Stomach (tissue), 9 donors: ENCODE measurements around the gene NEU2. TPM values are rescaled to one million over a fixed set of nuclear protein-coding genes. Genes with fewer than 3 reads are reported as not detected.
A peak's percentile ranks its signal among the peaks of the same experiment; 100 is the strongest.

Source experiments
- DNase-seq, 2 donors: peaks; one replicate each; pipeline versions ENCODE4 v3.0.0 to v3.0.0-alpha.2; 2013 to 2019
- H3K27ac ChIP-seq, 5 donors: fragments of 200-600 bp in 4 of 5; sonication (generic) in 4 of 5; one replicate each; pipeline ENCODE4 v1.5.1; 2013 to 2019; ENCODE audit warnings: mild to moderate bottlenecking in 1 of 5, moderate library complexity in 1 of 5
- H3K27me3 ChIP-seq, 3 donors: fragments of 200-600 bp; sonication (generic); one replicate each; pipeline ENCODE4 v1.5.1; 2017 to 2019; ENCODE audit warnings: mixed run types in 1 of 3
- H3K36me3 ChIP-seq, 4 donors: fragments of 200-600 bp; sonication (generic); 1 replicate in 3 of 4; 2 replicates in 1 of 4; pipeline ENCODE4 v1.5.1; 2016 to 2019
- H3K4me1 ChIP-seq, 4 donors: fragments of 200-600 bp; sonication (generic); one replicate each; pipeline ENCODE4 v1.5.1; 2016 to 2019
- H3K4me3 ChIP-seq, 4 donors: fragments of 200-600 bp; sonication (generic) in 3 of 4; one replicate each; pipeline ENCODE4 v1.5.1; 2016 to 2019; ENCODE audit warnings: mild to moderate bottlenecking in 1 of 4
- H3K9me3 ChIP-seq, 4 donors: fragments of 200-600 bp; sonication (generic); one replicate each; pipeline ENCODE4 v1.5.1; 2016 to 2019
- EP300 ChIP-seq: sonication (generic); formaldehyde crosslinking; IDR thresholded peaks from one replicate; pipeline ENCODE4 v1.6.1; 2017; ENCODE audit warnings: antibody characterized with exemption
- POLR2A ChIP-seq, 4 donors: fragments of 450-650 bp; IDR thresholded peaks; one replicate each; pipeline ENCODE4 v1.6.1; 2016; ENCODE audit warnings: antibody characterized with exemption in 4 of 4, control low read depth in 2 of 4, mild to moderate bottlenecking in 1 of 4, moderate library complexity in 1 of 4
- POLR2AphosphoS5 ChIP-seq, 3 donors: sonication (generic); formaldehyde crosslinking; IDR thresholded peaks; one replicate each; pipeline ENCODE4 v1.6.1; 2016; ENCODE audit warnings: antibody characterized with exemption in 3 of 3
- WGBS, 5 donors: extraction: QIAGEN DNeasy Blood & Tissue Kit in 3 of 5; methylation state at CpG; one replicate each; pipeline versions ENCODE4 v1.1.5 to v1.1.7; 2013 to 2018; 5-methylcytosine and 5-hydroxymethylcytosine counted together
- intact Hi-C: fragments of 100-400 bp; cut with DNase I; formaldehyde crosslinking; loops from one replicate; pipeline ENCODE4 v1.15.1; 2023; ENCODE audit warnings: low total_unique reads
- polyA plus RNA-seq, 3 donors: library from polyadenylated mRNA; stranded (reverse); fragments of 200-250 nt; gene quantifications; one replicate each; pipeline ENCODE4 v1.2.3, GENCODE V29; 2013
- total RNA-seq, 5 donors: library from RNA; depleted of rRNA; stranded (reverse); fragments of >200 nt; gene quantifications; one replicate each; pipeline versions ENCODE4 v1.1.0 to v1.2.3, GENCODE V29; 2014 to 2016
- TF ChIP-seq, protein P1 (sequence below), 7 experiments: fragments of 450-650 bp in 4 of 7; fragments of 200-600 bp in 3 of 7; sonication (generic) in 3 of 7; IDR thresholded peaks; one replicate each; pipeline ENCODE4 v1.5.1; 2016 to 2019; ENCODE audit warnings: antibody characterized with exemption in 7 of 7, control low read depth in 2 of 7, mild to moderate bottlenecking in 1 of 7
- donor health status: healthy with polysubstance abuse.
- donor health status: Bipolar disorder and iron deficiency.
- donor health status: healthy.

NEU2 gene
- total and polyA plus RNA-seq, 8 donors: not detected

DNA sequence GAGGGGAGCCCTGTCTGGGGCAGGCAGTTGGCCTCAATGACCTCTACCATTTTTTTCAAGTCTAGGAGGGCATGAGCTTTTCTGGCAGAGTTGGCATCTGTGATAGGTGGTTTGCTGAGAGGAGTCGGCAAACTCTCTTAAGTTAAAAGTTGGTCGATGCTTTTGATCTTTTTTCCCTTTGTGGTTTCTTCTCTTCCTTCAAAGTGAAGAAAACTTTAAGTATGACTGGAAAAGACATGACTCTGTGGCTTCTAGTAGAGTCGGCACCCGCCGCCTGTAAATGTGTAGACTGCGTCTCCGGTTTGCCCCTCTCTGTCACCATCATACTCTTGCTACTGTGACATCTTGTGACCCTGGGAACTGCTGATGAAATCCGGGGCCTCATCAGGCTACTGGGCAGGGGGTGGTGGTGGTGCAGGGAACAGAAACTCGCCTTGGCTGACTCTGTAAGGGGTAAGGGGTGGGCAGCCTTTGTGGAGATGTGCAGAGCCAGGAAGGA, 48.8 kb downstream of the NEU2 start:
- no peak for TF ChIP-seq EP300
- TF ChIP-seq, protein P1, sequence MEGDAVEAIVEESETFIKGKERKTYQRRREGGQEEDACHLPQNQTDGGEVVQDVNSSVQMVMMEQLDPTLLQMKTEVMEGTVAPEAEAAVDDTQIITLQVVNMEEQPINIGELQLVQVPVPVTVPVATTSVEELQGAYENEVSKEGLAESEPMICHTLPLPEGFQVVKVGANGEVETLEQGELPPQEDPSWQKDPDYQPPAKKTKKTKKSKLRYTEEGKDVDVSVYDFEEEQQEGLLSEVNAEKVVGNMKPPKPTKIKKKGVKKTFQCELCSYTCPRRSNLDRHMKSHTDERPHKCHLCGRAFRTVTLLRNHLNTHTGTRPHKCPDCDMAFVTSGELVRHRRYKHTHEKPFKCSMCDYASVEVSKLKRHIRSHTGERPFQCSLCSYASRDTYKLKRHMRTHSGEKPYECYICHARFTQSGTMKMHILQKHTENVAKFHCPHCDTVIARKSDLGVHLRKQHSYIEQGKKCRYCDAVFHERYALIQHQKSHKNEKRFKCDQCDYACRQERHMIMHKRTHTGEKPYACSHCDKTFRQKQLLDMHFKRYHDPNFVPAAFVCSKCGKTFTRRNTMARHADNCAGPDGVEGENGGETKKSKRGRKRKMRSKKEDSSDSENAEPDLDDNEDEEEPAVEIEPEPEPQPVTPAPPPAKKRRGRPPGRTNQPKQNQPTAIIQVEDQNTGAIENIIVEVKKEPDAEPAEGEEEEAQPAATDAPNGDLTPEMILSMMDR (IDR thresholded peaks at IDR 0.05): no peak
- no peak for TF ChIP-seq POLR2A (IDR thresholded peaks at IDR 0.05)
- TF ChIP-seq POLR2AphosphoS5 (IDR thresholded peaks at IDR 0.05): no peak
- Histone ChIP-seq H3K4me3 (no peak overlapping the region), H3K27me3 (no peaks in the 10 kb centered on the region), H3K36me3 (no peaks in the 10 kb centered on the region), H3K27ac (peak overlapping the region in 3 of 5 donors; percentile 74 to 84 (median 83)), H3K9me3 (no peaks in the 10 kb centered on the region), H3K4me1 (peaks cover 0 to 84% (median 7%) of the 10 kb centered on the region in 4 donors)
- 68 to 86% (median 77%) methylated on average over 9 of the region's 9 CpGs for WGBS, 5 donors
- intact Hi-C loops: no loop called here
- no peak for DNase-seq

DNA sequence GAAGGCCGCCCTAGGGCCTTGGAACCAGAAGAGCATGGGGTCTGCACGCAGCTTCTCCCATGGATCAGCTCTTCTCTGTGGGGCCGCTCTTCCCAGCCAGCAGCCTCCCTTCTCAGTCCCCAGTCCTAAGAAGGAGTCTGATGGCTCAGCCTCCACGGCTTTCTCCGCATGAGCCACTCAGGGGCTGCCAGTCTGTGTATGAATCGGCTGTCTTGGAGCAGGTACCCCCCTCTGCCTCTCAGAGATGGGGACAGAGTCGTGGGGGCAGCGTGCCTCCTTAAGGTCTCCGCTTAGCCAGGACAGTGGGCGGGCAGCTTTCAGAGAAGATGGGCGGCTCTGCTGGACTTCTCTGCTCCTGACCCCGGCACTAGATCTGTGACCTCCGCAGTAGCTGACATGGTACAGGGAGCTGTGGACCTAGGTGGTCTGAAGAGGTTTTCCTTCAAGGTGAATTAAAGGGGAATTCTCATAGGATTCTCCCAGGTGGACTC, 49.3 kb downstream of the NEU2 start:
- Histone ChIP-seq H3K36me3 (no peaks in the 10 kb centered on the region), H3K4me3 (no peak overlapping the region), H3K4me1 (peaks cover 0 to 84% (median 6%) of the 10 kb centered on the region in 4 donors), H3K27ac (peak overlapping the region in 4 of 5 donors; percentile 74 to 84 (median 80)), H3K27me3 (no peaks in the 10 kb centered on the region), H3K9me3 (no peaks in the 10 kb centered on the region)
- intact Hi-C loops: no loop called here
- TF ChIP-seq EP300 (no peak), POLR2AphosphoS5 (IDR thresholded peaks at IDR 0.05) (no peak), POLR2A (IDR thresholded peaks at IDR 0.05) (no peak)
- TF ChIP-seq, protein P1 (IDR thresholded peaks at IDR 0.05): no peak
- no peak for DNase-seq
- WGBS, 5 donors: 81 to 91% (median 88%) methylated on average over 13 of the region's 13 CpGs

DNA sequence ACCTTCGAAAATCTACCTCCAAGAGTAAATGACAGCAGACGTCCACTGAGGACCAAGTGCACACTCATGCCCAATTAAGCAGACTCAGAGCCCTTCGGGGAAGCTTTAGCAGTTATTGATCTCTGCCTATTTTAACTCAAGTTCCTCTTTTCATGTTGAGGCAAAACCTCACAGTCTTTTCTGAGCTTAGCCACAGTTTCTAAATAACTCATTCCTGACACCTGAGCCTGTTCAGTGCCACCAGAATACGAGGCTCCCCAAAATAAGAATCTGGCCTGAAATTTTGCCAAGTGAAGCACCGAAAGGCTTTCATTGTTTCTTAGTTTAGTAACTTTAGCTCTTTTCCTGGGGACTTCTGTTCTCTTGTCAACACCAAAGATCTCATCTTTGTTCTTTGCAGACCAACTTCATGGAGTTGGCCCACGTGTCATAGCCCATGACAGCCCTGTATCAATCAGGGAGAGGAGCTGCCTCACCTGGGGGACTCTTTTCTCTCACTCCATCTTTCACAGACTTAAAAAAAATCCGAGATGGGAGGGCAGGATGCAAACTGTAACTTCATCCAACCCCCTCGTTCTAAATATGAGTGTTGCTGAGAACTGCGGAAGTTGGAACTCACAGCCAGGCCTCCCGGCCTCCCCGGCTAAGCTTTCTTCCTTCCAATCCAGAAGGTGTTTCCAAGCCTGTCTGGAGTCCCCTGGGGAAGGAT, 49.9 kb downstream of the NEU2 start:
- H3K4me1 ChIP-seq: peaks cover 0 to 83% (median 6%) of the 10 kb centered on the region in 4 donors
- H3K4me3 ChIP-seq: no peak overlapping the region
- DNase-seq: no peak
- intact Hi-C loops: no loop called here
- H3K27ac ChIP-seq: peak overlapping the region in 4 of 5 donors; percentile 74 to 84 (median 80)
- TF ChIP-seq, protein P1 (IDR thresholded peaks at IDR 0.05): no peak
- no peak for TF ChIP-seq POLR2A (IDR thresholded peaks at IDR 0.05)
- TF ChIP-seq POLR2AphosphoS5 (IDR thresholded peaks at IDR 0.05): no peak
- TF ChIP-seq EP300: no peak
- 60 to 76% (median 68%) methylated on average over 11 of the region's 11 CpGs for WGBS, 5 donors
- H3K27me3 ChIP-seq: no peaks in the 10 kb centered on the region
- no peaks in the 10 kb centered on the region for H3K9me3 ChIP-seq
- H3K36me3 ChIP-seq: no peaks in the 10 kb centered on the region

DNA sequence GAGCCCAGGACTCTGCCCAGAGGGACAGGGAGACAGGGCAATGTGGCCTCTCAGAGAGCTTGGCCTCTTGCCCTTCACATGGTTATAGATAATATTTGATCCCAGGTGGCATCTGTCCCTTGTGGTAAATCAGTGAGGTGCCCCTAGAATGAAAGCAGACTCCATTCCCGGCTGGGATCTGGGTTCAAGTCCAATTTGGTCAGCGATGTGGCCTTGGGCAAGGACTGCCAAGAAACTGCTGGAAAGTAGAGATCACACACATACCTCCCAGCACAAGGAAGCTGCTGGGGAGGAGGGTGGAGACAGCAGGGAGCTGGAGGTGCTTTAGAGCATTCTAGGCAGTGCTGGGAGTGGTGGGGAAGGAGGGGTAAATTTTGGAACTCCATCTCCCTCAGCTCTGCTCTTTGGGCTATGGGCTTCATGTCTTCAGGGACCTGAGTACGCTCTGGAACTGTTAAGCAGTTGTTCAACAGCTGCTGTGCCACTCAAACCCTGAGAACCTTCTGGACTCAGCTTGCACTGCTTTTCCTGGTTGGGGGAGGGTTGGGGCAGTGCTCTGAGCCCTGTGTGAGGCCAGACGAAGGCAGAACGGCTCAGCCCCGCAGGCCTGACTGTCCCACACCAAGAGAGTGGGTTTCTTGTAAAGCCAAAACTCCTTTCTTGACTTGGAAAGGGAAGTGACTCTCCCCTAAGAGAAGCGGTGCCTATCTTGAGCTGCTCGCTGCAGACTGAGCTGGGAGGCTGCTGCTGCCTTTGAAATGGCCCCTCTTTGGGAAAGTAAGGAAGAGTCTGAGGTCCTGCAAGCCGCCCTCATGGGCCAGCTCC, 50.7 kb downstream of the NEU2 start:
- intact Hi-C loops: no loop called here
- Histone ChIP-seq H3K27me3 (no peaks in the 10 kb centered on the region), H3K4me3 (no peak overlapping the region), H3K36me3 (no peaks in the 10 kb centered on the region), H3K27ac (peak overlapping the region; percentile 60 to 84 (median 78)), H3K4me1 (peaks cover 0 to 84% (median 6%) of the 10 kb centered on the region in 4 donors), H3K9me3 (no peaks in the 10 kb centered on the region)
- no peak for DNase-seq
- TF ChIP-seq EP300: no peak
- TF ChIP-seq, protein P1 (IDR thresholded peaks at IDR 0.05): no peak
- TF ChIP-seq POLR2A (IDR thresholded peaks at IDR 0.05): no peak
- TF ChIP-seq POLR2AphosphoS5 (IDR thresholded peaks at IDR 0.05): no peak
- 61 to 71% (median 65%) methylated on average over 8 to 9 of the region's 9 CpGs for WGBS, 5 donors
